ENCODE results near the gene ABCC11.
A peak's percentile ranks its signal among the peaks of the same experiment; 100 is the strongest.
"Not testable (repeated sequence)": the region's sequence is repeated elsewhere in the genome, so short reads cannot be mapped to it uniquely, and the experiment has no call there.

ABCC11 gene

DNA sequence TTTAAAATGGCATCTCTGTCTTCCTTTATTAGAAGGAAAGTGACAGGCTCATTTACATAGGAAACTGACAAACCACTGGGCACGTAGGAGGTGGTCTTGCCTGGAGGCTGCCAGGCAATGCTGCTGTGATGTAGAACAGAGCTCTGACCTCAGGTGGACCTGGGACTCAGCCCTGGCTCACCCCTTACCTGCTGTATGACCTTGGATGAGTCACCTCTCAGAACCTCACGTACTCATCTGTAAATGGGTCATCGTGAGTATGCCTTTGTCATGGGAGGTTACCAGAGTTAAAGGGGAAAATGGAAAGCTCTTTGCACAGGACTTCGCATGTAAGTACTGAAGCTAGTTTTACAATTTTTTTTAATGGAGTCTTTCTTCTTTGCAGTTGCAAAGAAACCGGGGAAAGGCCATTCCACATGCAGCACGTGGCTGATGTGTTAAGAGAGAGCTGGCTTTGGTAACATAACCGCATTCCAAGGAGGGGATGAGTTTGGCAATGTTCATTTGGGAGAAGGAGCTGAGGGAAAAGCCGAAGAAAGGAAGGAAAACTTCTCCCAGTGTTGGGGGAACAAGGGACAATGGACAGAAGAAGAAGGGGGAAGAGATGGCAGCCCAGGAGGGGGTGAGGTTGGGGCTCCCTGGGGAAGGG, 40.6 kb downstream of the ABCC11 start:
- DNase-seq (no peak), ATAC-seq (replicated peaks) (no peak)
- H3K9me3 Mint-ChIP-seq = no peaks in the 10 kb centered on the region
- H3K4me3 Mint-ChIP-seq = no peak overlapping the region
- no peaks in the 10 kb centered on the region for H3K36me3 Mint-ChIP-seq (ENCODE audit: insufficient read depth)
- no peaks in the 10 kb centered on the region for H3K4me1 Mint-ChIP-seq (ENCODE audit: low read depth in 2 of 2)
- H3K27me3 Mint-ChIP-seq = peaks cover 42 to 48% of the 10 kb centered on the region in 2 donors
- H3K27ac Mint-ChIP-seq = no peak overlapping the region

DNA sequence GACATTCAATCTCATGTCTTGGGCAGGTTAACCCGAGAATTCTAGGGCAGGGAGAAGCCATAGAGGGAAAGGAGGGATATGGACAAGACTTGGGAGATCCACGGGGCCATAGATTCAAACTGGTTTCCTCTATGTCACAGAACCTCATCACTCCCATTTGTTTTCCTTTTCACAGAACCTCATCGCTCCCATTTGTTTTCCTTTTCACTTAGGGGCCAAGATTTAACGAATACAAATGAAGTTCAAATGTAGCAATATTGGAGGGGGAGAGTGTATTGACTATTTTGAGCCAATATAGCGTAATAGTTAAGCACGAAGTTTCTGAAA, 42.6 kb downstream of the ABCC11 start:
- no peaks in the 10 kb centered on the region for H3K36me3 Mint-ChIP-seq (ENCODE audit: insufficient read depth)
- no peaks in the 10 kb centered on the region for H3K4me1 Mint-ChIP-seq (ENCODE audit: low read depth in 2 of 2)
- ATAC-seq (replicated peaks) (no peak), DNase-seq (no peak)
- no peaks in the 10 kb centered on the region for H3K9me3 Mint-ChIP-seq
- no peak overlapping the region for H3K27ac Mint-ChIP-seq
- H3K27me3 Mint-ChIP-seq = peaks cover 49 to 56% of the 10 kb centered on the region in 2 donors
- no peak overlapping the region for H3K4me3 Mint-ChIP-seq

DNA sequence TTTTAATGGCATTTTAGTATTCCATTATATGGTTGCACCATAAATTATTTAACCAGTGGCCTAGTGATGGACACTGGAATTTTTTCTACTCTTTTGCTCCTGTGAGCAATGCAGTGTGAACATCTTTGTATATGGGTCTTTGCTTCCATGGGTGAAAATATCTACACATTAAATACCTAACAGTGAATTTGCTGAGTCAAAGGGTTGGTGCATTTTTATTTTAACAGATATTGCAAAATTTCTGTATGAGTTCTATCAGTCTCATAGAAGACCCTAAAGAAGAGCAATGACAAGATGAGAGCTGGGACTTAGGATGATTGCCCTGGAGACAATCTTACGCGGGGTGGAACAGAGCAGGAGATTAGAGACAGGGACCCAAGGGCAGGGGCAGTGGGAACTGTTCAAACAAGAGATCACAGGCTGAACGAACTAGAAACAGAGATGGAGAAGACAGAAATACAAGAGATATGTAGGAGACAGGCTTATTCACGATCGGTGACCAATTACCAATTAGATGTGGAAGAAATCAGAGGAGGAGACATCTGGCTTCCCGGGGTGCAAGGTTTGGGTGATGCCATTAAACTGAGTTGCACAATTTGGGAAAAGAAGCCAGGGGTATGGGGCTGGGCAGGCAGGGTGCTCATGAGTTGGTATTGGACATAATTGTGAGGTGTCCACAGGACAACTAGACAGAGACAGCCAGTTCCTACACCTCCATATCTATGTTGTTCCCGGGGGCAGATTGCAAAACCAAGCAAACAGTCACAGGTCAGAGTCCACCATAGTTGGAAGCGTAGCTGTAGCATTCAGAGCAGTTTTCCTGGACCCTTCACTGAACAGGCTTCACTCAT, 43.1 kb downstream of the ABCC11 start:
- Mint-ChIP-seq H3K4me1 (ENCODE audit: low read depth in 2 of 2) (no peaks in the 10 kb centered on the region), H3K27me3 (peaks cover 49 to 56% of the 10 kb centered on the region in 2 donors), H3K36me3 (ENCODE audit: insufficient read depth) (no peaks in the 10 kb centered on the region), H3K27ac (no peak overlapping the region), H3K9me3 (no peaks in the 10 kb centered on the region), H3K4me3 (no peak overlapping the region)
- ATAC-seq (replicated peaks) (no peak), DNase-seq (no peak)

DNA sequence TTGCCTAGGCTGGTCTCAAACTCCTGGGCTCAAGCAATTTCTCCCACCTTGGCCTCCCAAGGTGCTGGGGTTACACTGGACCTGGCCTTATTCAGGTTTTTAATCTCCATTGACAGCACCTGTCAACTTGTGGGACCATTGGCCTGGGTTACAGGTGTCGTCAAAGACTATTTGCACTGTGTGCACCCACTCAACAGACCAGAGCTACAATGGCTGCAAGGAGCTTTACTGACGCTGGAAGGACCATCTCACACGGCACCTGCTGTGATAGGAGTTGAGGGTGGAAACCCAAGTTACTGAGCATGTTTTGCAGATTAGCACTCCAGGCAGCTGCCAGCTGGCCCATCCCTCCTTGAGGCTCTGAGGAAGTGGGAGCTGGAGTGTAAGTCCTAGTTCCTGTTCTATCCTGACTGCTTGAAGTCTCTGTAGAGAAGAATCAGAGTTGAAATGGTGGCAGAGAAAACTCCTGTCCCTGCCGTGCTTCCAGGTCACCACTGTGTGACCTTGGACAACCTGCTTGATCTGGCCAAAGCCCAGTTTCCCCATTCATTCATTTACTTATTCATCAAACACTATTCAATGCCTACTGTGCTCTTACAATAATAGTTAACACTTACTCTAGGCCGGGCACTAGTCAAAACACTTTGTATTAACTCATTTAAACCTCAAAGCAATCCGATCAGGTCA, 45.7 kb downstream of the ABCC11 start:
- Mint-ChIP-seq H3K36me3 (ENCODE audit: insufficient read depth) (no peaks in the 10 kb centered on the region), H3K27me3 (peaks cover 33 to 43% of the 10 kb centered on the region in 2 donors), H3K27ac (peak overlapping the region in 1 of 2 donors; percentile 27), H3K4me1 (ENCODE audit: low read depth in 2 of 2) (no peaks in the 10 kb centered on the region), H3K4me3 (no peak overlapping the region), H3K9me3 (no peaks in the 10 kb centered on the region)
- no peak for ATAC-seq (replicated peaks)
- DNase-seq = no peak

DNA sequence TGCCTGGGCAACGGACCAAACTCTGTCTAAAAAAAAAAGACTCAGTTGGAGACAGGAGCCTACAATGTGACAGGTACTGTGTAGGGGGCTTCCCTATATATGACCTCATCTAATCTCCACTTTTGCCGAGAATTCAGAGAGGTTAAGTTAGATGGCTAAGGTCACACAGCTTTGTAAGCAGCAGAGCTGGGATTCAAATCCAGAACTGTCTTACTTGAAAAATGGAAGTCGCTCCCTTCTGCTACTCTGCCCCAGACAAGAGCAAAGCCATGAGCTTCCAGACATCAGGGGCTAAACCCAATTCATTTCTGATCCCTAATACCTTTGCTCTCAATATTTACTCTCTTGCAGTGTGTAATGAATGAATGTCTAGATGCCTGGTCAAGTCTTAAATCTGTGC, 50.0 kb downstream of the ABCC11 start:
- Mint-ChIP-seq H3K27me3 (peaks cover 19 to 27% of the 10 kb centered on the region in 2 donors), H3K4me3 (no peak overlapping the region), H3K36me3 (ENCODE audit: insufficient read depth) (no peaks in the 10 kb centered on the region), H3K4me1 (ENCODE audit: low read depth in 2 of 2) (no peaks in the 10 kb centered on the region), H3K9me3 (no peaks in the 10 kb centered on the region), H3K27ac (no peak overlapping the region)
- ATAC-seq (replicated peaks) (no peak), DNase-seq (no peak)

DNA sequence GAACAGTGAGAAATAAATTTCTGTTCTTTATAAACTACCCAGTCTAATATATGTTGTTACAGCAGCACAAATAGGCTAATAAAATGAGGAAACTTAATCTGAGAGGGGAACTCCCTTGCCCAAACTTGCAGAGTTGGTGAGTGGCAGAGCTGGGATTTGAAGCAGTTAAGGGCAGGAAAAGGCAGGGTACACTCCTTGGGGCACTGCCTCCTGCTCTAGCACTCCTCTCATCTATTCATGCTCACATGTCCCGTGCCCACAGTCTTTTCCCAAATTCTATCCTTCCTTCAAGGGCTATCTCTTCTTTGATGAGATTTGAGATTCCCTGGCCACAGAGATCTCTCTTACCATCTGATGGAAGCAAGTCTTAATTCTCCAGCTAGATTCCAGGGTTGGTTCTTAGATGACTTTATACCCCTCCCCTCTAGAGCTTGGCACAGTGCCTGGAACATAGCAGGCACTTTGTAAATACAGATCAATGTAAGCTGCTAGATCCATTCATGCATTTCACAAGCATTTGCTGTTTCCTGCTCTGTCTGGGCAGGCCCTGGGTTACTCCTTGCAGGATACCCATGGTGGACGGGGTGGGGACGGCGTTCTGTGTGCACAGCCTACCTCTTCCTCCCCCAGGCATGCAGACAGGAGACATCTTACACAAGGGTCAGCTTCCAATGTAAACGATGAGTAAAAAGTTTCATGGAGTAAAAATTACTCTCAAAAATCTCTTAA, 52.3 kb downstream of the ABCC11 start:
- Mint-ChIP-seq H3K36me3 (ENCODE audit: insufficient read depth) (no peaks in the 10 kb centered on the region), H3K4me3 (no peak overlapping the region), H3K27ac (no peak overlapping the region), H3K4me1 (ENCODE audit: low read depth in 2 of 2) (no peaks in the 10 kb centered on the region), H3K9me3 (no peaks in the 10 kb centered on the region), H3K27me3 (peaks cover 6 to 18% of the 10 kb centered on the region in 2 donors)
- ATAC-seq (replicated peaks) = no peak
- DNase-seq = no peak

DNA sequence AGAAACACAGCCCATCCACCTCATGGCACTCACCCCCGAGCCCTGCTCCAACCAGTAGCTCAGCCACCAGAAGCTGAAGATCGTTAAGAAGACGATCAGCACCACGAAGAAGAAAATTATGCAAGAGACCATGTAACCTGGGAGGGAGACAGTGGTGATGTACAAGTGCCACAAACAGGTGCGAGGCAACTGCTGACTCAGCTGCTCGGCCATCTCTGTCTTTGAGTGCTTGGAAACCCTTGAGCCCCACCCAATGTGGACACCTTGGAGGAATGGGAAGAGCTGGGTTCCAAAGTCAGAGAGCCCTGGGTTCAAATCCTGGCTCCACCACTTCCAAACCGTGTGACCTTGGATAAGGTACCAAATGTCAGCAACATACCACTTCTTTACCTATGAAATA, 53.5 kb downstream of the ABCC11 start:
- peaks cover 6 to 17% of the 10 kb centered on the region in 2 donors for H3K27me3 Mint-ChIP-seq
- no peaks in the 10 kb centered on the region for H3K4me1 Mint-ChIP-seq (ENCODE audit: low read depth in 2 of 2)
- no peak for ATAC-seq (replicated peaks)
- no peaks in the 10 kb centered on the region for H3K36me3 Mint-ChIP-seq (ENCODE audit: insufficient read depth)
- no peak overlapping the region for H3K4me3 Mint-ChIP-seq
- no peak for DNase-seq
- no peaks in the 10 kb centered on the region for H3K9me3 Mint-ChIP-seq
- no peak overlapping the region for H3K27ac Mint-ChIP-seq

DNA sequence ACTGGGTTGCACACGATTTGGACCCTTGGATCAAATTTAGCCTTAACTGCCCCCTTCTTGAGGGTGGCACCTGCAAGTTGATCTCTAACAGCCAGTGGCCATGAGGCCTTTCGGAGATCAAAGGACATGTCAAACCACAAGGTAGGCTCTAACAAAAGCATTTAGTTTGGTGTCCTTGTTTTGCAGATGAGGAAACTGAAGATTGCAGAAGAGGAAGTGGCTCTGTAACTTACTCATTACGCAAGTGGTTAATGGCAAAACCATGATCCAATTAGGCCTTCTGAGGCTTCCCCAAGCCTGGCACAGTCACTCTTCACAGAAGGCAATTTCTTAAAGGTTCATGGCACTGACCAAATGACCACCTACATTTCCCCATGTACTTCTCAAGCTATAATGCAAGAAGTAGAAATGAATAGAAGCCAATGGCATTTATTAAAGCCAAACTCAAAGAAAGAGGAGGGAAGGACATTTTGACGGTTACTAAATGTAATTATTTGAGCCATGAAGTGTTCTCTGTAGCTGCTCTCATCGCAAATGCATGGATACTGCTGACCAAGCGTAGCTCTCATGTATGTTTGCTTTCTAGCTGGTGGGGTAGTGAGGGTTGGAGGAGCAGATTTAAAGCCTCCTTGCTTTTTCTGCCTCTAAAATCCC, 58.8 kb downstream of the ABCC11 start:
- H3K9me3 Mint-ChIP-seq = no peaks in the 10 kb centered on the region
- ATAC-seq (replicated peaks) (no peak), DNase-seq (no peak)
- no peaks in the 10 kb centered on the region for H3K36me3 Mint-ChIP-seq (ENCODE audit: insufficient read depth)
- no peak overlapping the region for H3K4me3 Mint-ChIP-seq
- peaks cover 6% of the 10 kb centered on the region in 2 donors for H3K4me1 Mint-ChIP-seq (ENCODE audit: low read depth in 2 of 2)
- no peaks in the 10 kb centered on the region for H3K27me3 Mint-ChIP-seq
- H3K27ac Mint-ChIP-seq = no peak overlapping the region

DNA sequence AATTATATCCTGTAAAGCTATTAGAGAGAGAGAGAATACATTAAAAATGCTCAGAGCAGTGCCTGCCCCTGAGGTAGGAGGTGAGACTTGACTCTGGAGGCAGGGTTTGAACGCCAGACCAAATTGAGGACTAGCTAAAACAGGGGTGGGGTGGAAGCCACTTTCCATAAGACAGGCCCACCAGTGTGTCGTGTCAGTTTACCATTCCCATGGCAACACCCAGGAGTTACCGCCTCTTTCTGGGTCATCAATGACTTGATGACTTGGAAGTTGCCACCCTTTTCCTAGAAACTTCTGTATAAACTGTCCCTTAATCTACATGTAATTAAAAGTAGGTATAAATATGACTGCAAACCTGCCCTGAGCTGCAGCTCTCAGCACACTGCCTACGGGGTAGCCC, 59.6 kb downstream of the ABCC11 start:
- Mint-ChIP-seq H3K27me3 (no peaks in the 10 kb centered on the region), H3K9me3 (no peaks in the 10 kb centered on the region), H3K36me3 (ENCODE audit: insufficient read depth) (no peaks in the 10 kb centered on the region), H3K4me3 (no peak overlapping the region), H3K4me1 (ENCODE audit: low read depth in 2 of 2) (peaks cover 6% of the 10 kb centered on the region in 2 donors), H3K27ac (no peak overlapping the region)
- DNase-seq (no peak), ATAC-seq (replicated peaks) (no peak)

DNA sequence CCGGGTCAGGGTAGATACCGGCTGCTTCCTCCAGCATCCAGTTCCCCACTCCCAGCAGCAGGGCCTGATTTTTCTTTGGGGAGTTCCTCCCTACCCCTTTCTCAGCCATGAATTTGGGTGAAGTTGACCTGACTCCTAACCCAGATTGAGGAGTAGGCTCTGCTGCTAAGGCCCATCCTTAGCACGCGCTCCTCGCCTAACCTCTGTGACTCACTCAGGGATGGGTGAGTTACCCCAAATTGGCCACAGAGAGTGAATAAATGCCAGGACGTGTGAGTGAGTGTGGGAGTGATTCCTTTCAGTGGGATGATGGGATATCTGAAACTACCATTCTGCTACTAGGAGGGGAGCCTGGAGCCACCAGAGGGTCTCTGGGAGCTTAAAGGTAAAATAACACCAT, 62.7 kb downstream of the ABCC11 start:
- ATAC-seq (replicated peaks) (no peak), DNase-seq (no peak)
- Mint-ChIP-seq H3K27ac (no peak overlapping the region), H3K4me1 (ENCODE audit: low read depth in 2 of 2) (peaks cover 6% of the 10 kb centered on the region in 2 donors), H3K27me3 (no peaks in the 10 kb centered on the region), H3K4me3 (no peak overlapping the region), H3K9me3 (no peaks in the 10 kb centered on the region), H3K36me3 (ENCODE audit: insufficient read depth) (no peaks in the 10 kb centered on the region)

DNA sequence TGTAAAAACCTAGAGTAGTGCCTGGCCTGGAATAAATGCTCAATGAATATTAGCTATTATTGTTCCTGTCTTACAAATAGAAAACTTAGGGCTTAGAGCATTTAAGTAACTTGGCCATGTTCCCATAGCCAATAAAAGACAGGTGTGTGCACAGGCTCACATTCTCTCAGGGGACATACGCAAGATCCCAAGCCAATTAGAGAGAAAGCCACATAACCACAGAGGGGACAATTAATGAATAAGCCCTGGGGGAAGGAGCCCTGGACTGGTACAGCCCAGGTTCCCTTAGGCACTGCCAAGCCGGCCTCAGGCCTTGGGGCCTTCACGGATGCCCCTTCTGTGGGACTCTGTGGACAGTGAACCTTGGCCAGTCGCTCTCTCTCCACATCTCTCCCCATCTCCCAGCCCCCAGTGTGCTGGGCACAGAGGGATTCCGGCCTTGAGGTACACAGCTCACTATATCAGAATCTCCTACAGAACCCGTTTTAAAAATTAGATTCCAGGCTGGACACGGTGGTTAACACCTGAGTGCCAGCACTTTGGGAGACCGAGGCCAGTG, 64.3 kb downstream of the ABCC11 start:
- DNase-seq (no peak), ATAC-seq (replicated peaks) (no peak)
- peaks cover 6 to 8% of the 10 kb centered on the region in 2 donors for H3K27me3 Mint-ChIP-seq
- no peaks in the 10 kb centered on the region for H3K9me3 Mint-ChIP-seq
- H3K4me1 Mint-ChIP-seq (ENCODE audit: low read depth in 2 of 2) = peaks cover 0 to 2% of the 10 kb centered on the region in 2 donors
- no peak overlapping the region for H3K4me3 Mint-ChIP-seq
- H3K27ac Mint-ChIP-seq = no peak overlapping the region
- no peaks in the 10 kb centered on the region for H3K36me3 Mint-ChIP-seq (ENCODE audit: insufficient read depth)

DNA sequence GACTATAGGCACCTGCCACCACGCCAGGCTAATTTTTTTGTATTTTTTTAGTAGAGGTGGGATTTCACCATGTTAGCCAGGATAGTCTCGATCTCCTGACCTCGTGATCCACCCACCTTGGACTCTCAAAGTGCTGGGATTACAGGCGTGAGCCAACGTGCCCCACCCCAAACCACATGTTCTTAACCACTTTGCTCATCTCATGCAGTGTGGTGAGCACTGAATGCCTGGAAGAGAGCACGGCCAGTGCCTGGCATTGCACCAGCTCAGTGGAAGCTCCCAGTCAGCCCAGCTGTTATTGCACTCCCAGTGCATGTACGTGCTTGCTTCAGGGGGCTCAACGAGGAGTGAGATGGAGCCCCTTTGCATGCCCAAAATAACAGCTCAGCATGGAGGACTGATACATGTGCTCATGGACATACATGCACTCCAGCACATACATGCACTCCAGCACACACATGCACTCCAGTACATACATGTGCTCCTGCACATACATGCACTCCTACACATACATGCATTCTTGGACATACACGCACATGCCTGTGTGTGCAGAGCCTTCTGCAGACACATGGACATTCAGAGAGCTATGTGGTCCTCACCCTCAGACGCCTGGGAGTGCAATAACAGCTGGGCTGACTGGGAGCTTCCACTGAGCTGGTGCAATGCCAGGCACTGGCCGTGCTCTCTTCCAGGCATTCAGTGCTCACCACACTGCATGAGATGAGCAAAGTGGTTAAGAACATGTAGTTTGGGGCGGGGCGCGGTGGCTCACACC, 65.4 kb downstream of the ABCC11 start:
- not testable (repeated sequence) for H3K4me1 Mint-ChIP-seq (ENCODE audit: low read depth in 2 of 2); ATAC-seq (replicated peaks); H3K36me3 Mint-ChIP-seq (ENCODE audit: insufficient read depth); H3K4me3 Mint-ChIP-seq; H3K27ac Mint-ChIP-seq; H3K9me3 Mint-ChIP-seq; DNase-seq
- peaks cover 17 to 18% of the 10 kb centered on the region in 2 donors for H3K27me3 Mint-ChIP-seq

Measured in effector memory CD8-positive, alpha-beta T cell (primary cell).